ENCODE measurements around the gene COQ10A. TPM values are rescaled to one million over a fixed set of nuclear protein-coding genes. Genes with fewer than 3 reads are reported as not detected.

COQ10A gene
- total and polyA plus RNA-seq, 2 of the 13 experiments (the other 11 are each of a cell fraction or from before 2014, with no cell fraction given) = 21.0 to 37.3 TPM

- TF ChIP-seq ZNF18 (CRISPR knock-in tag; IDR thresholded peaks at IDR 0.05; ENCODE audit: insufficient replicate concordance) (peak; percentile 70), ZNF609 (CRISPR knock-in tag; IDR thresholded peaks at IDR 0.05; ENCODE audit: borderline replicate concordance) (peak; percentile 29; the same call in 1 of the 2 replicates), ZNF432 (CRISPR knock-in tag; IDR thresholded peaks at IDR 0.05; ENCODE audit: borderline replicate concordance) (no peak), HCFC1 (IDR thresholded peaks at IDR 0.05; ENCODE audit: low read depth, low read length) (peak; percentile 36; the same call in 1 of the 2 replicates), RFX5 (IDR thresholded peaks at IDR 0.05; ENCODE audit: low read depth, low read length) (0 out of 2 replicates have a peak, but pooled peaks have one; percentile 21), ZBTB26 (CRISPR knock-in tag; IDR thresholded peaks at IDR 0.05; ENCODE audit: borderline replicate concordance) (peak; percentile 97), MATR3 (CRISPR knock-in tag; IDR thresholded peaks at IDR 0.05) (no peak), ZBTB43 (CRISPR knock-in tag; conservative IDR thresholded peaks at IDR 0.05) (peak; percentile 46; the same call in 1 of the 2 replicates), NCOR1 (IDR thresholded peaks at IDR 0.05; ENCODE audit: borderline replicate concordance, low read length) (0 out of 2 replicates have a peak, but pooled peaks have one; percentile 44), LBX2 (CRISPR knock-in tag; IDR thresholded peaks at IDR 0.05; ENCODE audit: borderline replicate concordance) (no peak), TFDP2 (CRISPR knock-in tag; IDR thresholded peaks at IDR 0.05) (peak; percentile 50), NAIF1 (CRISPR knock-in tag; IDR thresholded peaks at IDR 0.05; ENCODE audit: borderline replicate concordance) (peak; percentile 37; the same call in 1 of the 2 replicates), BCLAF1 (IDR thresholded peaks at IDR 0.05) (no peak)
Measured at GRCh38 chr12:56221757-56222530, 44.8 kb upstream of the COQ10A start, which contains the start of gene RNF41 (continued).

Data from HepG2 (cell line).